ENCODE results near the gene HEATR5A.

HEATR5A gene

DNA sequence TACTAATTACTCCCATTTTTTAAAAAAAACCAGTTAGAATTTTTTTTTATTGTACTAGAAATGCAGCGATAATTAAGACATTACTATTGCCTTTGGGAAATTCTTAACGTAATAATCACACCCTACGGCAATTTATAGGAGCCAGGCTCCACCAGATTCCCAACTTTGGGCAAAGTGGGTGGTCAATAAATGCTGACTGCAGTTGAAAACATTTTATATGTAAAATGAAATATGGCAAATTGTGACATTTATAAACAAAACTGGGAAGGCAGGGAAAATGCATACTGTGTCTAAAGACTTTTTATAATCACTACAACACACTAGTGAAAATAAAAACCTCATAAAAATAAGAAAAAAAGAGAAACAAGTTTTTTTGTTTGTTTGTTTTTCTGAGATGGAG lies 119.5 kb downstream of the HEATR5A start:
- H3K4me3 ChIP-seq (ENCODE audit: low read depth, low read length): no peak overlapping the region
- DNase-seq (ENCODE audit: low read depth): no peak
- in situ Hi-C loops (cut with HindIII; ENCODE audit: low sequenced_read_pairs): no loop called here
- TF ChIP-seq, protein P1, sequence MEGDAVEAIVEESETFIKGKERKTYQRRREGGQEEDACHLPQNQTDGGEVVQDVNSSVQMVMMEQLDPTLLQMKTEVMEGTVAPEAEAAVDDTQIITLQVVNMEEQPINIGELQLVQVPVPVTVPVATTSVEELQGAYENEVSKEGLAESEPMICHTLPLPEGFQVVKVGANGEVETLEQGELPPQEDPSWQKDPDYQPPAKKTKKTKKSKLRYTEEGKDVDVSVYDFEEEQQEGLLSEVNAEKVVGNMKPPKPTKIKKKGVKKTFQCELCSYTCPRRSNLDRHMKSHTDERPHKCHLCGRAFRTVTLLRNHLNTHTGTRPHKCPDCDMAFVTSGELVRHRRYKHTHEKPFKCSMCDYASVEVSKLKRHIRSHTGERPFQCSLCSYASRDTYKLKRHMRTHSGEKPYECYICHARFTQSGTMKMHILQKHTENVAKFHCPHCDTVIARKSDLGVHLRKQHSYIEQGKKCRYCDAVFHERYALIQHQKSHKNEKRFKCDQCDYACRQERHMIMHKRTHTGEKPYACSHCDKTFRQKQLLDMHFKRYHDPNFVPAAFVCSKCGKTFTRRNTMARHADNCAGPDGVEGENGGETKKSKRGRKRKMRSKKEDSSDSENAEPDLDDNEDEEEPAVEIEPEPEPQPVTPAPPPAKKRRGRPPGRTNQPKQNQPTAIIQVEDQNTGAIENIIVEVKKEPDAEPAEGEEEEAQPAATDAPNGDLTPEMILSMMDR (IDR thresholded peaks at IDR 0.05; ENCODE audit: low read depth, low read length, missing control alignments): no peak

DNA sequence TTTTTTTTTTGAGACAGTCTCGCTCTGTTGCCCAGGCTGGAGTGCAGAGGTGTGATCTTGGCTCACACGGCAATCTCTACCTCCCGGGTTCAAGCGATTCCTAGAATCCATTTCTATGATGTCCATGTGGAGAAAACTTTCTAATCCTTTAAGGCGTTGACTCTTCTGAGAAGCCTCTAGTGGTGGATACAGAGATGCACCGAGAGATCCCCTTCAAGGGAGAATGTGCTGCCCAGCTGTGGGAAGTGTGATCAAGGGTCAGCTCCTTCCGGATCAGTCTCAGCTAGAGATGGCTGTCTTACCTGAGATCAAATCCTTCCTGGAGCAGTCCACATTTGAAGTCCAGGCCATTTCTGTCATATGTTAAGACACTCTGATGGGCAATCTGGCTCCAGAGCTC lies 120.1 kb downstream of the HEATR5A start:
- in situ Hi-C loops (cut with HindIII; ENCODE audit: low sequenced_read_pairs): no loop called here
- H3K4me3 ChIP-seq (ENCODE audit: low read depth, low read length): no peak overlapping the region
- TF ChIP-seq, protein P1 (IDR thresholded peaks at IDR 0.05; ENCODE audit: low read depth, low read length, missing control alignments): no peak
- DNase-seq (ENCODE audit: low read depth): no peak

DNA sequence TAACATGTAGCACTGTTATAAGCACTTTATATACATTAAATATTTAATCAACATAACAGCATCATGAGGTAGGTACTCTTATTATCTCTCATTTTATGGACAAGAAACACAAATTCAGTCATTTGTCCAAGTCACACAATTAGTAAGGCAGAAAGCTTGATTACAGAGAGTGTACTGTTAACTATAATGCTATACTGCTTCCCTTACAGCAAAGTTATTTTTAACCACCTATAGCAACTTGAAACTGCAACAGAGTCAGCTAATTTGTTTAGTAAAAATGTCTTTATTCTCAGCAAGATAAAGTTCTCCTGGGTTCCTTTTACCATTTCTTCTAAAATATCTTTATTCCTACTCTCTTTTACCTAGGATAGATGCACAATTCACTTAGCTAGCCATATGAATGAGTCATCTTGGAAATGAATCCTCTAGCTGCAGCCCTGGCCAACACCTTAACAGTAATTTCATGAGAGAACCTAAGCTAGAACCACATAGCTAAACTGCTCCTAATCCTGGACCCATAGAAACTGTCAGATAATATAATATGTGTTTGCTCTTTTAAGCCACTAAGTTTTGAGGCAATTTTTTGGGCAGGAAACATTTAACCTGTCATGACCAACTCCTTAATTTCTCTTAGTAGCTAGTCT lies 122.5 kb downstream of the HEATR5A start:
- no peak for DNase-seq (ENCODE audit: low read depth)

DNA sequence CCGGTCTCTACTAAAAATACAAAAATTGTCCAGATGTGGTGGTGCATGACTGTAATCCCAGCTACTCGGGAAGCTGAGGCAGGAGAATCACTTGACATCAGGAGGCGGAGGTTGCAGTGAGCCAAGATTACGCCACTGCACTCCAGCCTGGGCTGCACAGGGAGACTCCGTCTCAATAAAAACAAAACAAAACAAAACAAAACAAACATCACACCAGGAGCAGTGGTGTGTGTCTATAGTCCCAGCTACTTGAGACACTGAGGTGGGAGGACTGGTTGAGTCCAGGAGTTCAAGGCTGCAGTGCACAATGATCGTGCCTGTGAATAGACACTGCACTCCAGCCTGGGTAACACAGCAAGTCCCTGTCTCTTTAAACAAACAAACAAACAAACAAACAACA lies 123.2 kb downstream of the HEATR5A start:
- in situ Hi-C loops (cut with HindIII; ENCODE audit: low sequenced_read_pairs): no loop called here
- no peak overlapping the region for H3K4me3 ChIP-seq (ENCODE audit: low read depth, low read length)
- TF ChIP-seq, protein P1 (IDR thresholded peaks at IDR 0.05; ENCODE audit: low read depth, low read length, missing control alignments): no peak
- DNase-seq (ENCODE audit: low read depth): no peak

More for the DNA sequence above, 122.5 kb downstream of the HEATR5A start:
- in situ Hi-C loops (cut with HindIII; ENCODE audit: low sequenced_read_pairs): no loop called here
- H3K4me3 ChIP-seq (ENCODE audit: low read depth, low read length): no peak overlapping the region
- TF ChIP-seq, protein P1 (IDR thresholded peaks at IDR 0.05; ENCODE audit: low read depth, low read length, missing control alignments): no peak

DNA sequence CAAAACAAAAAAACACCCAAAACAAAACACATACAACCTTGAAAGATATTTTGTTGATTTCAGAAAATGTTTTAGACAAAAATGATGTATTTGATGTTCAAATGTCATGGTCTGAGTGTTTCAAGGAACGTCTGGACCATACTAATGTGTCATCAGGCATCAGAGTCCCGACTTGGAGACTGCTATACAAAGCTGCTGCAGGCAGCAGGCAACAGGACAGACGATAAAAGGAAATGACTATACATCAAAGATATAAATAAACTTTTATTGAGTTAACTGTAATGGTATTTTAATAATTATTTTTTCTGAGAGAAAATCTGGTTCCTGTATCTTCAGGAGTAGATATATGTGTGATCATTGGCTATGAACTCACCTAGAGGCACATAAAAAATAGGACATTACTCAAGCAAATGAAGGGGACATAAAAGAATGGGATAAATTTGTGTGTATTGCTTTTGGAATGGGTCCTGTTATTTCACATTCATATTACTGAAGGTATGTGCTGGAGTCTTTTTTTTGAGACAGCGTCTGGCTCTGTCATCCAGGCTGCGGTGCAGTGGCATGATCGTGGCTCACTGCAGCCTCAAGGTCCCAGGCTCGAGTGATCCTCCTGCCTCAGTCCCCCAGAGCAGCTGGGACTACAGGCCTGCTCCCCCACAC lies 125.5 kb downstream of the HEATR5A start:
- TF ChIP-seq, protein P1 (IDR thresholded peaks at IDR 0.05; ENCODE audit: low read depth, low read length, missing control alignments): no peak
- no peak for DNase-seq (ENCODE audit: low read depth)
- in situ Hi-C loops (cut with HindIII; ENCODE audit: low sequenced_read_pairs): no loop called here

DNA sequence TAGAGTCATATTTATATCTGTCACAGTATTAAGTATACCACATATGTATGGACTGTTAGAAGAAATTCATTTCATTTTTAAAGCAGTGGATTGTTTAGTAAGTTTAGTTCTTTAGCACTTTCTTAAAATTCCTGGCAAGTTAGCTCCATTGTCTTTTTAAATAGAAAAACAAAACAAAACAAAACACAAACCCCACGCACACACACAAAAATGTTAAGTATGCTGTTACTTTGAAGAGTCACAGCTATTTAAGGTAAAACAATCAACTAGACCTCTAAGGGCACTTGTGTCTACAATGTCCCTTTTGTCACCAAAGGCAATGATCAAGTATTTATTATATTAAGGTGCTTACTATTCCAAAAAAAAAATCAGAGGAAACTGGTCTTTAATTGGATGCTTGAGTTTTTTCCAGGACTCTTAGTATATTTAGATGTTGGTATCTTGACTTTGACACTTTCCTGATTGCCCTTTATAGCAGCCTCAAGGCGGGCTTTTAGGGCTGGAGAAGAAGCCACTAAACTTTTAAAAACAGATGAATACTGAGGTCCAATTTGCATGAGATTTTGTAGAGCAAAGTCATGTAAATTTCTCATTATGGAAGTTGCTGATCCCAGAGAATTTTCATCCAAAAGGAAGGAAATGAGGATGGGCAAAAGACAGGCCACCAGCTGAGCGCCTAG lies 127.3 kb downstream of the HEATR5A start:
- in situ Hi-C loops (cut with HindIII; ENCODE audit: low sequenced_read_pairs): no loop called here
- DNase-seq (ENCODE audit: low read depth): no peak
- no peak overlapping the region for H3K4me3 ChIP-seq (ENCODE audit: low read depth, low read length)
- TF ChIP-seq, protein P1 (IDR thresholded peaks at IDR 0.05; ENCODE audit: low read depth, low read length, missing control alignments): no peak

More for the DNA sequence above, 125.5 kb downstream of the HEATR5A start:
- H3K4me3 ChIP-seq (ENCODE audit: low read depth, low read length): no peak overlapping the region

All from astrocyte of the cerebellum (primary cell).